Measurements from ENCODE around the gene JPT2. TPM values are rescaled to one million over a fixed set of nuclear protein-coding genes. Genes with fewer than 3 reads are reported as not detected.

The JPT2 gene
- total RNA-seq, 1 experiment from 2014 or later, result 150 TPM

GRCh38 chr16:1632638-1632970, 45.5 kb upstream of the JPT2 start (continued):
- no peak for TF ChIP-seq HMGXB4 (CRISPR knock-in tag; IDR thresholded peaks at IDR 0.05)

DNA sequence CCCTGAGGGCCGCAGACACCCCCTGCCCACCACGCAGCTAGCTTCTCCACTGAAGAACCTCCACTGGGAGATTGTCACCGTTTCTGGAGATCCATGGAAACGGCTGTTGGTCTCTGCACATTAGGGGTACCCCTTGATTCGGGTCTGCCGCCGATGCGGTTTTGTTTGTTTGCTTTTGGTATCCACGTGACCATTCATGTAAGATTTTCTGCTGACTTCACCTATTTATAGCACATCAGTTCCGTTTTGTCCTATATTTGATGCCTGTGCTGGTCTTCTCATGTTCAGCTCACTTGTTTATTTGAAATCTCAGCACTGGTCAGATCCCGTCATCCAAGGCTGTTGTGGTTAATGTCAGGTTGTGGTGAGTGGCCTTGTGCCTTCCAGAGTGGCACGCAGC, 44.8 kb upstream of the JPT2 start:
- DNase-seq (ENCODE audit: low spot score), result no peak
- Mint-ChIP-seq H3K27me3 (ENCODE audit: low read depth) (no peaks in the 10 kb centered on the region), H3K4me3 (no peak overlapping the region), H3K27ac (no peak overlapping the region), H3K36me3 (peaks cover 32% of the 10 kb centered on the region), H3K4me1 (no peaks in the 10 kb centered on the region), H3K9me3 (no peaks in the 10 kb centered on the region)
- ChIA-PET POLR2A (no interaction called here), CTCF (interaction anchor here (1.1 to 1.4 kb wide), 3 partner anchors 73 to 94 kb away, joined by 3 read pairs; partner anchors contain the start of gene MAPK8IP3)
- no peak for ATAC-seq
- no peak for TF ChIP-seq CDX4 (CRISPR knock-in tag; IDR thresholded peaks at IDR 0.05; ENCODE audit: borderline replicate concordance)
- TF ChIP-seq, protein P1, sequence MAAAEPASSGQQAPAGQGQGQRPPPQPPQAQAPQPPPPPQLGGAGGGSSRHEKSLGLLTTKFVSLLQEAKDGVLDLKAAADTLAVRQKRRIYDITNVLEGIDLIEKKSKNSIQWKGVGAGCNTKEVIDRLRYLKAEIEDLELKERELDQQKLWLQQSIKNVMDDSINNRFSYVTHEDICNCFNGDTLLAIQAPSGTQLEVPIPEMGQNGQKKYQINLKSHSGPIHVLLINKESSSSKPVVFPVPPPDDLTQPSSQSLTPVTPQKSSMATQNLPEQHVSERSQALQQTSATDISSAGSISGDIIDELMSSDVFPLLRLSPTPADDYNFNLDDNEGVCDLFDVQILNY (CRISPR knock-in tag; IDR thresholded peaks at IDR 0.05), result no peak
- TF ChIP-seq, protein P2, sequence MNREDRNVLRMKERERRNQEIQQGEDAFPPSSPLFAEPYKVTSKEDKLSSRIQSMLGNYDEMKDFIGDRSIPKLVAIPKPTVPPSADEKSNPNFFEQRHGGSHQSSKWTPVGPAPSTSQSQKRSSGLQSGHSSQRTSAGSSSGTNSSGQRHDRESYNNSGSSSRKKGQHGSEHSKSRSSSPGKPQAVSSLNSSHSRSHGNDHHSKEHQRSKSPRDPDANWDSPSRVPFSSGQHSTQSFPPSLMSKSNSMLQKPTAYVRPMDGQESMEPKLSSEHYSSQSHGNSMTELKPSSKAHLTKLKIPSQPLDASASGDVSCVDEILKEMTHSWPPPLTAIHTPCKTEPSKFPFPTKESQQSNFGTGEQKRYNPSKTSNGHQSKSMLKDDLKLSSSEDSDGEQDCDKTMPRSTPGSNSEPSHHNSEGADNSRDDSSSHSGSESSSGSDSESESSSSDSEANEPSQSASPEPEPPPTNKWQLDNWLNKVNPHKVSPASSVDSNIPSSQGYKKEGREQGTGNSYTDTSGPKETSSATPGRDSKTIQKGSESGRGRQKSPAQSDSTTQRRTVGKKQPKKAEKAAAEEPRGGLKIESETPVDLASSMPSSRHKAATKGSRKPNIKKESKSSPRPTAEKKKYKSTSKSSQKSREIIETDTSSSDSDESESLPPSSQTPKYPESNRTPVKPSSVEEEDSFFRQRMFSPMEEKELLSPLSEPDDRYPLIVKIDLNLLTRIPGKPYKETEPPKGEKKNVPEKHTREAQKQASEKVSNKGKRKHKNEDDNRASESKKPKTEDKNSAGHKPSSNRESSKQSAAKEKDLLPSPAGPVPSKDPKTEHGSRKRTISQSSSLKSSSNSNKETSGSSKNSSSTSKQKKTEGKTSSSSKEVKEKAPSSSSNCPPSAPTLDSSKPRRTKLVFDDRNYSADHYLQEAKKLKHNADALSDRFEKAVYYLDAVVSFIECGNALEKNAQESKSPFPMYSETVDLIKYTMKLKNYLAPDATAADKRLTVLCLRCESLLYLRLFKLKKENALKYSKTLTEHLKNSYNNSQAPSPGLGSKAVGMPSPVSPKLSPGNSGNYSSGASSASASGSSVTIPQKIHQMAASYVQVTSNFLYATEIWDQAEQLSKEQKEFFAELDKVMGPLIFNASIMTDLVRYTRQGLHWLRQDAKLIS (CRISPR knock-in tag; IDR thresholded peaks at IDR 0.05; ENCODE audit: borderline replicate concordance), result no peak
- TF ChIP-seq TP53 (CRISPR knock-in tag; IDR thresholded peaks at IDR 0.05), result no peak
- TF ChIP-seq, protein P3, sequence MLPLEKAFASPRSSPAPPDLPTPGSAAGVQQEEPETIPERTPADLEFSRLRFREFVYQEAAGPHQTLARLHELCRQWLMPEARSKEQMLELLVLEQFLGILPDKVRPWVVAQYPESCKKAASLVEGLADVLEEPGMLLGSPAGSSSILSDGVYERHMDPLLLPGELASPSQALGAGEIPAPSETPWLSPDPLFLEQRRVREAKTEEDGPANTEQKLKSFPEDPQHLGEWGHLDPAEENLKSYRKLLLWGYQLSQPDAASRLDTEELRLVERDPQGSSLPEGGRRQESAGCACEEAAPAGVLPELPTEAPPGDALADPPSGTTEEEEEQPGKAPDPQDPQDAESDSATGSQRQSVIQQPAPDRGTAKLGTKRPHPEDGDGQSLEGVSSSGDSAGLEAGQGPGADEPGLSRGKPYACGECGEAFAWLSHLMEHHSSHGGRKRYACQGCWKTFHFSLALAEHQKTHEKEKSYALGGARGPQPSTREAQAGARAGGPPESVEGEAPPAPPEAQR (CRISPR knock-in tag; IDR thresholded peaks at IDR 0.05), result no peak
- TF ChIP-seq CTCF (IDR thresholded peaks at IDR 0.05), result no peak
- no peak for TF ChIP-seq ZNF423 (CRISPR knock-in tag; IDR thresholded peaks at IDR 0.05)
- TF ChIP-seq ESRRA (CRISPR knock-in tag; IDR thresholded peaks at IDR 0.05; ENCODE audit: borderline replicate concordance), result no peak
- TF ChIP-seq NFATC4 (CRISPR knock-in tag; IDR thresholded peaks at IDR 0.05), result no peak
- no peak for TF ChIP-seq CREB1 (CRISPR knock-in tag; IDR thresholded peaks at IDR 0.05)
- no peak for TF ChIP-seq ZNF138 (CRISPR knock-in tag; conservative IDR thresholded peaks at IDR 0.05)
- TF ChIP-seq ZBTB21 (CRISPR knock-in tag; IDR thresholded peaks at IDR 0.05; ENCODE audit: borderline replicate concordance), result no peak
- no peak for TF ChIP-seq FOXP4 (CRISPR knock-in tag; IDR thresholded peaks at IDR 0.05)
- no peak for TF ChIP-seq IRF2 (CRISPR knock-in tag; IDR thresholded peaks at IDR 0.05; ENCODE audit: borderline replicate concordance, low read depth)

Data from WTC11 (cell line).